H9 (cell line): ENCODE results near the gene CNDP2. TPM values are rescaled to one million over a fixed set of nuclear protein-coding genes. Genes with fewer than 3 reads are reported as not detected.

Experiments
- DNase-seq: peaks from one replicate; pipeline ENCODE4 v3.0.0-alpha.2; 2017
- H2AFZ ChIP-seq: one replicate; pipeline ENCODE4 v1.6.1; 2013; ENCODE audit warnings: mild to moderate bottlenecking, low read length, control low read depth, moderate library complexity
- H2AK5ac ChIP-seq: 2 replicates; pipeline ENCODE4 v1.6.1; 2013; ENCODE audit warnings: low read length, control low read depth, mixed read lengths; ENCODE audit not compliant: insufficient read length
- H2BK120ac ChIP-seq: one replicate; pipeline ENCODE4 v1.6.1; 2013; ENCODE audit warnings: low read depth, mild to moderate bottlenecking, low read length, control low read depth, inconsistent platforms; ENCODE audit not compliant: poor library complexity, severe bottlenecking
- H2BK12ac ChIP-seq: 2 replicates; pipeline ENCODE4 v1.6.1; 2013; ENCODE audit warnings: low read length, control low read depth, mixed read lengths, low read depth; ENCODE audit not compliant: insufficient read length
- H2BK15ac ChIP-seq: 2 replicates; pipeline ENCODE4 v1.6.1; 2013; ENCODE audit warnings: low read depth, low read length, control low read depth
- H2BK20ac ChIP-seq: one replicate; pipeline ENCODE4 v1.6.1; 2013; ENCODE audit warnings: low read depth, mild to moderate bottlenecking, low read length, control low read depth, inconsistent platforms; ENCODE audit not compliant: poor library complexity, severe bottlenecking
- H2BK5ac ChIP-seq: 2 replicates; pipeline ENCODE4 v1.6.1; 2013; ENCODE audit warnings: low read length, control low read depth, mixed read lengths; ENCODE audit not compliant: insufficient read length
- H3K14ac ChIP-seq: 2 replicates; pipeline ENCODE4 v1.6.1; 2013; ENCODE audit warnings: low read length, control low read depth; ENCODE audit not compliant: insufficient read depth
- H3K18ac ChIP-seq: 2 replicates; pipeline ENCODE4 v1.6.1; 2013; ENCODE audit warnings: low read depth, mild to moderate bottlenecking, mixed read lengths, low read length, control low read depth; ENCODE audit not compliant: insufficient read length
- H3K23ac ChIP-seq: 2 replicates; pipeline ENCODE4 v1.6.1; 2013; ENCODE audit warnings: low read length, control low read depth, mixed read lengths, low read depth; ENCODE audit not compliant: insufficient read length
- H3K23me2 ChIP-seq: 2 replicates; pipeline ENCODE4 v1.6.1; 2013; ENCODE audit warnings: low read depth, mild to moderate bottlenecking, mixed read lengths, low read length, control low read depth; ENCODE audit not compliant: insufficient read length, poor library complexity, severe bottlenecking
- H3K27ac ChIP-seq: 2 replicates; pipeline ENCODE4 v1.5.1; 2013; ENCODE audit warnings: low read length, control low read depth, mixed read lengths, low read depth; ENCODE audit not compliant: insufficient read length
- H3K27me3 ChIP-seq: 2 replicates; pipeline ENCODE4 v1.6.1; 2013; ENCODE audit warnings: low read length, control low read depth, inconsistent platforms; ENCODE audit not compliant: insufficient read depth
- H3K4ac ChIP-seq: 2 replicates; pipeline ENCODE4 v1.6.1; 2013; ENCODE audit warnings: low read depth, mild to moderate bottlenecking, control low read depth, inconsistent platforms, low read length, moderate library complexity
- H3K4me1 ChIP-seq: 2 replicates; pipeline ENCODE4 v1.6.1; 2013; ENCODE audit warnings: low read length, control low read depth, inconsistent platforms; ENCODE audit not compliant: insufficient read depth
- H3K4me2 ChIP-seq: 2 replicates; pipeline ENCODE4 v1.6.1; 2013; ENCODE audit warnings: low read length, control low read depth, mixed read lengths; ENCODE audit not compliant: insufficient read length, insufficient read depth
- H3K56ac ChIP-seq: 2 replicates; pipeline ENCODE4 v1.6.1; 2013; ENCODE audit warnings: low read depth, mild to moderate bottlenecking, mixed read lengths, low read length, control low read depth; ENCODE audit not compliant: insufficient read length
- H3K79me1 ChIP-seq: 2 replicates; pipeline ENCODE4 v1.6.1; 2013; ENCODE audit warnings: low read depth, mild to moderate bottlenecking, moderate library complexity, low read length, control low read depth, inconsistent platforms; ENCODE audit not compliant: insufficient read depth, poor library complexity, severe bottlenecking
- H3K79me2 ChIP-seq: 2 replicates; pipeline ENCODE4 v1.6.1; 2013; ENCODE audit warnings: low read length, control low read depth, inconsistent platforms; ENCODE audit not compliant: insufficient read depth
- H3K9ac ChIP-seq: 2 replicates; pipeline ENCODE4 v1.6.1; 2013; ENCODE audit warnings: low read length, control low read depth, mixed read lengths; ENCODE audit not compliant: insufficient read length; ENCODE audit errors: extremely low read depth
- H3K9me3 ChIP-seq: one replicate; pipeline ENCODE4 v1.6.1; 2013; ENCODE audit warnings: low read depth, low read length, inconsistent platforms; ENCODE audit not compliant: control insufficient read depth
- H3T11ph ChIP-seq: one replicate; pipeline ENCODE4 v1.6.1; 2013; ENCODE audit warnings: mild to moderate bottlenecking, low read length, control low read depth, inconsistent platforms
- H4K20me1 ChIP-seq: one replicate; pipeline ENCODE4 v1.6.1; 2013; ENCODE audit not compliant: control insufficient read depth, insufficient read length, insufficient read depth
- H4K5ac ChIP-seq: 2 replicates; pipeline ENCODE4 v1.6.1; 2013; ENCODE audit warnings: low read depth, mild to moderate bottlenecking, mixed read lengths, low read length, control low read depth; ENCODE audit not compliant: insufficient read length
- H4K8ac ChIP-seq: replicated peaks from 2 replicates; pipeline ENCODE4 v1.6.1; 2013; ENCODE audit warnings: low read length, control low read depth, mixed read lengths, low read depth; ENCODE audit not compliant: insufficient read length
- H4K91ac ChIP-seq: 2 replicates; pipeline ENCODE4 v1.6.1; 2013; ENCODE audit warnings: low read depth, mild to moderate bottlenecking, moderate library complexity, mixed read lengths, low read length, control low read depth; ENCODE audit not compliant: insufficient read length
- H3K27ac Mint-ChIP-seq, 3 experiments: 2 replicates in 2 of 3; 3 replicates in 1 of 3; pipeline ENCODE4 v1.8.0; 2020 to 2021; ENCODE audit warnings: mixed read lengths in 3 of 3, mild to moderate bottlenecking in 1 of 3, moderate library complexity in 1 of 3
- H3K27me3 Mint-ChIP-seq: 2 replicates; pipeline ENCODE4 v1.8.0; 2021; ENCODE audit warnings: low read depth, mild to moderate bottlenecking, moderate library complexity, mixed read lengths
- H3K36me3 Mint-ChIP-seq, 3 experiments: 2 replicates in 2 of 3; 3 replicates in 1 of 3; pipeline ENCODE4 v1.8.0; 2020 to 2021; ENCODE audit warnings: low read depth in 3 of 3, mixed read lengths in 3 of 3; ENCODE audit not compliant: insufficient read depth in 1 of 3
- H3K4me1 Mint-ChIP-seq, 2 experiments: 2 replicates each; pipeline ENCODE4 v1.8.0; 2020; ENCODE audit warnings: mixed read lengths in 2 of 2
- H3K4me3 Mint-ChIP-seq, 2 experiments: 2 replicates in 1 of 2; 3 replicates in 1 of 2; pipeline ENCODE4 v1.8.0; 2020 to 2021; ENCODE audit warnings: mild to moderate bottlenecking in 2 of 2, mixed read lengths in 2 of 2, moderate library complexity in 1 of 2
- H3K9me3 Mint-ChIP-seq, 2 experiments: 2 replicates in 1 of 2; 3 replicates in 1 of 2; pipeline ENCODE4 v1.8.0; 2020; ENCODE audit warnings: mild to moderate bottlenecking in 2 of 2, mixed read lengths in 2 of 2, moderate library complexity in 1 of 2
- CTCF ChIP-seq: fragments of 200-600 bp; sonication (generic); conservative IDR thresholded peaks from 3 replicates; pipeline ENCODE4 v1.8.0; 2021; ENCODE audit warnings: antibody characterized with exemption, mild to moderate bottlenecking
- WGBS: extraction: QIAGEN DNeasy Blood & Tissue Kit; methylation state at CpG from one replicate; pipeline ENCODE4 v1.1.7; 2013; ENCODE audit warnings: missing lambda C conversion rate, low lambda C conversion rate, mixed read lengths; ENCODE audit not compliant: insufficient read length; ENCODE audit errors: extremely low coverage; 5-methylcytosine and 5-hydroxymethylcytosine counted together
- total RNA-seq: library from RNA; stranded (reverse); gene quantifications from 2 replicates; pipeline ENCODE4 v1.2.1, GENCODE V29; 2021

The CNDP2 gene
- total RNA-seq, 1 experiment from 2014 or later = 212 TPM

- Mint-ChIP-seq H3K4me1 (peaks cover 9 to 19% of the 10 kb centered on the region in 2 experiments), H3K9me3 (no peaks in the 10 kb centered on the region; a peak in 1 of 5 replicates), H3K27ac (peak overlapping the region in 2 of 3 experiments; percentile 44; a peak in 1 of 7 replicates), H3K36me3 (peaks cover 65 to 93% (median 83%) of the 10 kb centered on the region in 3 experiments), H3K27me3 (no peaks in the 10 kb centered on the region), H3K4me3 (no peak overlapping the region)
- Histone ChIP-seq H3K18ac (no peak overlapping the region), H2BK5ac (no peak overlapping the region), H3K56ac (no peak overlapping the region), H4K91ac (no peak overlapping the region), H3K4me2 (no peak overlapping the region), H3K14ac (no peak overlapping the region), H4K5ac (no peak overlapping the region), H2AFZ (no peak overlapping the region), H3K23ac (no peak overlapping the region), H3K79me1 (peaks cover 6% of the 10 kb centered on the region), H3T11ph (no peak overlapping the region), H2BK120ac (no peak overlapping the region), H2BK12ac (no peak overlapping the region), H3K27ac (no peak overlapping the region), H3K23me2 (no peaks in the 10 kb centered on the region), H2AK5ac (no peak overlapping the region), H3K9ac (no peak overlapping the region), H3K27me3 (no peaks in the 10 kb centered on the region), H3K9me3 (no peaks in the 10 kb centered on the region), H2BK15ac (no peak overlapping the region), H4K8ac (no peak overlapping the region), H4K20me1 (no peaks in the 10 kb centered on the region), H2BK20ac (no peak overlapping the region), H3K4me1 (no peaks in the 10 kb centered on the region; the same call in 1 of the 2 replicates), H3K79me2 (no peaks in the 10 kb centered on the region), H3K4ac (no peak overlapping the region)
- WGBS = no CpG with 5 or more reads among the region's 9 CpGs
- no peak for DNase-seq
- no peak for TF ChIP-seq CTCF
These were observed 12.2 kb downstream of the CNDP2 start for GRCh38 chr18:74508366-74508765.
